Transverse colon (tissue), 4 donors: Measurements from ENCODE around the gene MRPL32.

Experiments used
- EP300 ChIP-seq: sonication (generic); formaldehyde crosslinking; IDR thresholded peaks from one replicate; pipeline ENCODE4 v1.6.1; 2017; ENCODE audit warnings: antibody characterized with exemption, low read depth
- POLR2AphosphoS5 ChIP-seq, 3 donors: sonication (generic); formaldehyde crosslinking; IDR thresholded peaks; one replicate each; pipeline ENCODE4 v1.6.1; 2016; ENCODE audit warnings: antibody characterized with exemption in 3 of 3
- TF ChIP-seq, protein P1 (sequence below), 5 experiments: fragments of 200-600 bp in 3 of 5; fragments of 450-650 bp in 2 of 5; sonication (generic) in 3 of 5; IDR thresholded peaks; 1 replicate in 2 of 5; 2 replicates in 3 of 5; pipeline ENCODE4 v1.5.1; 2016 to 2017; ENCODE audit warnings: antibody characterized with exemption in 5 of 5, inconsistent platforms in 3 of 5, mild to moderate bottlenecking in 2 of 5, moderate library complexity in 1 of 5

DNA sequence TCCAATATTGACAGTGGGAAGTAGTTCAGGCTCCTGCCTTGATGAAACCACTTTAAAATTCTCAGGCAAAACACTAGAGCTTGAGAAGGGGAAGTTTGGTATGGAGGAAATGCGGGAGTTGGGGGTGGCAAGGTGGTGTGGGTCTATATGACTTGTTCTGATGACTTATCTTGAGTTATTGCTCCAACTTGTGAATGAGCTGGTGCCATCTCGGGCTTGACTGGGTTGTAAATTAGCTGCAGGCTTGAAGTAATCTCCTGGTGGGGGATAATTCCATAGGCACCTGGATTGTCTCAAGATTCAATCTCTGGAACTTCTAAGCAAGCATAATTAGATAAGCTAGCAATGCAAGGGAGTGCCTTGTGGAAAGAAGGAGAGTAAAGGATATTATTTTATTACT lies 29.0 kb downstream of the MRPL32 start:
- TF ChIP-seq, protein P1, sequence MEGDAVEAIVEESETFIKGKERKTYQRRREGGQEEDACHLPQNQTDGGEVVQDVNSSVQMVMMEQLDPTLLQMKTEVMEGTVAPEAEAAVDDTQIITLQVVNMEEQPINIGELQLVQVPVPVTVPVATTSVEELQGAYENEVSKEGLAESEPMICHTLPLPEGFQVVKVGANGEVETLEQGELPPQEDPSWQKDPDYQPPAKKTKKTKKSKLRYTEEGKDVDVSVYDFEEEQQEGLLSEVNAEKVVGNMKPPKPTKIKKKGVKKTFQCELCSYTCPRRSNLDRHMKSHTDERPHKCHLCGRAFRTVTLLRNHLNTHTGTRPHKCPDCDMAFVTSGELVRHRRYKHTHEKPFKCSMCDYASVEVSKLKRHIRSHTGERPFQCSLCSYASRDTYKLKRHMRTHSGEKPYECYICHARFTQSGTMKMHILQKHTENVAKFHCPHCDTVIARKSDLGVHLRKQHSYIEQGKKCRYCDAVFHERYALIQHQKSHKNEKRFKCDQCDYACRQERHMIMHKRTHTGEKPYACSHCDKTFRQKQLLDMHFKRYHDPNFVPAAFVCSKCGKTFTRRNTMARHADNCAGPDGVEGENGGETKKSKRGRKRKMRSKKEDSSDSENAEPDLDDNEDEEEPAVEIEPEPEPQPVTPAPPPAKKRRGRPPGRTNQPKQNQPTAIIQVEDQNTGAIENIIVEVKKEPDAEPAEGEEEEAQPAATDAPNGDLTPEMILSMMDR (IDR thresholded peaks at IDR 0.05) = no peak
- no peak for TF ChIP-seq POLR2AphosphoS5 (IDR thresholded peaks at IDR 0.05)
- no peak for TF ChIP-seq EP300
